Measurements from ENCODE around the gene MORC3. TPM values are rescaled to one million over a fixed set of nuclear protein-coding genes. Genes with fewer than 3 reads are reported as not detected.

Gene MORC3, protein sequence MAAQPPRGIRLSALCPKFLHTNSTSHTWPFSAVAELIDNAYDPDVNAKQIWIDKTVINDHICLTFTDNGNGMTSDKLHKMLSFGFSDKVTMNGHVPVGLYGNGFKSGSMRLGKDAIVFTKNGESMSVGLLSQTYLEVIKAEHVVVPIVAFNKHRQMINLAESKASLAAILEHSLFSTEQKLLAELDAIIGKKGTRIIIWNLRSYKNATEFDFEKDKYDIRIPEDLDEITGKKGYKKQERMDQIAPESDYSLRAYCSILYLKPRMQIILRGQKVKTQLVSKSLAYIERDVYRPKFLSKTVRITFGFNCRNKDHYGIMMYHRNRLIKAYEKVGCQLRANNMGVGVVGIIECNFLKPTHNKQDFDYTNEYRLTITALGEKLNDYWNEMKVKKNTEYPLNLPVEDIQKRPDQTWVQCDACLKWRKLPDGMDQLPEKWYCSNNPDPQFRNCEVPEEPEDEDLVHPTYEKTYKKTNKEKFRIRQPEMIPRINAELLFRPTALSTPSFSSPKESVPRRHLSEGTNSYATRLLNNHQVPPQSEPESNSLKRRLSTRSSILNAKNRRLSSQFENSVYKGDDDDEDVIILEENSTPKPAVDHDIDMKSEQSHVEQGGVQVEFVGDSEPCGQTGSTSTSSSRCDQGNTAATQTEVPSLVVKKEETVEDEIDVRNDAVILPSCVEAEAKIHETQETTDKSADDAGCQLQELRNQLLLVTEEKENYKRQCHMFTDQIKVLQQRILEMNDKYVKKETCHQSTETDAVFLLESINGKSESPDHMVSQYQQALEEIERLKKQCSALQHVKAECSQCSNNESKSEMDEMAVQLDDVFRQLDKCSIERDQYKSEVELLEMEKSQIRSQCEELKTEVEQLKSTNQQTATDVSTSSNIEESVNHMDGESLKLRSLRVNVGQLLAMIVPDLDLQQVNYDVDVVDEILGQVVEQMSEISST
- total RNA-seq (2012; rRNA removed), result 23.5 and 39.4 TPM in 2 replicates
- polyA plus RNA-seq (2012; rRNA removed), result 11.1 and 14.0 TPM in 2 replicates
- 1.3 and 1.9 TPM in 2 replicates for polyA plus RNA-seq (2012; cell fraction: cytosol; rRNA removed)
- polyA plus RNA-seq (2012; cell fraction: nucleus; rRNA removed; ENCODE audit: low replicate concordance), result 2.8 and 23.9 TPM in 2 replicates
- Bru-seq, nascent RNA, result percentile 87 among the genes with signal in this experiment
- percentile 88 among the genes with signal in this experiment for BruChase-seq, experiment 1, labeled RNA remaining after a 6-hour chase
- percentile 84 among the genes with signal in this experiment for BruChase-seq, experiment 2, labeled RNA remaining after a 2-hour chase
- long read RNA-seq, full-length matches to known transcripts, result 4 of 14 reads
- long read RNA-seq, partial matches to known transcripts, result 5 of 14 reads
- long read RNA-seq, other reads (novel, unspliced or antisense), result 5 of 14 reads

DNA sequence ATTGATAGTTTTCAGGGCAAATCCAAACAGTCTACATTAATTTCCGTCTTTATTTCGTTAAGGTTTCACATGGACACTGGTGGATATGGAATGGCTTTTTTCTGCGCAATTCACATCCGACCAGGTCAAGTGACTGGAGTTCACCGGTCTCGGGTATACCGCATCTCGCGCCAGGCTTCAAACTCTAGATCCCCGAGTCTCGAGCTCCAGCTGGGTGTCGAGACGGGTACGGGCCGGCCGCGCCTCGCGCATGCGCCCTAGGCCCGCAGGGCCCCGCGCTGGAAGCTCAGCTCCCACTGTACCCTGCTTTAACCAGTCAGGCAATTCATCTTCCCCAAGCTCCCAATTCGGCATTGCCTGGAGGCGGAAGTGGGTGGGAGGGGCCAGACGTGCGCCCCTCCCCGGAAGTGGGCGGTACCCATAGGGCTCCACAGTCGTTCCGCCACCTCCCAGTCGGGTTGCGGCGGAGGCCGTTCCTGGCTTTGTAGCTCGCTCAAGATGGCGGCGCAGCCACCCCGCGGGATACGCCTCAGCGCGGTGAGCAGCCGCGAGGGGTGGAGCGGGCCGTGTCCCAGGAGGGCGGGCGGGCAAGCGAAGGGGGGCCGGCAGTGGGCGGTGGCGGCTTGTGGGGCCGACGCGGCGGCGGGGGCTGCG, at the start of gene MORC3:
Gene MORC3 (plus strand): TSS at position 431 of the 654 bp plus-strand sequence. CDS start 68 bp downstream, at position 499.
- Histone ChIP-seq H2AFZ (replicated peaks; ENCODE audit: low read length, poor library complexity) (peak within 1 kb of the TSS; percentile 86), H2AK9ac (replicated peaks; ENCODE audit: low read depth, low read length, poor library complexity) (peak within 1 kb of the TSS; percentile 92), H3K9me1 (ENCODE audit: insufficient read depth, low read length) (no peaks in the 10 kb centered on the region), H3K27me3 (ENCODE audit: control insufficient read depth, insufficient read depth, low read length) (no peaks in the 10 kb centered on the region), H2BK20ac (ENCODE audit: low read depth, low read length) (peak within 1 kb of the TSS; percentile 66; the same call in 1 of the 2 replicates), H3K56ac (ENCODE audit: extremely low read depth, insufficient read depth, low read length) (peak within 1 kb of the TSS; percentile 94), H3K9me3 (ENCODE audit: control insufficient read depth, insufficient read depth, low read length) (no peaks in the 10 kb centered on the region), H3K4me2 (ENCODE audit: low read depth, low read length) (peak within 1 kb of the TSS; percentile 100), H3K4ac (ENCODE audit: low read depth, low read length) (peak within 1 kb of the TSS; percentile 92), H4K91ac (ENCODE audit: insufficient read depth, low read depth, low read length) (peak within 1 kb of the TSS; percentile 74), H2BK120ac (ENCODE audit: low read depth, low read length) (peak within 1 kb of the TSS; percentile 80), H3K23ac (ENCODE audit: low read depth, low read length) (peak within 1 kb of the TSS; percentile 97), H2BK5ac (ENCODE audit: low read depth, low read length, poor library complexity, severe bottlenecking) (peak within 1 kb of the TSS; percentile 91), H2BK15ac (ENCODE audit: low read depth, low read length) (peak within 1 kb of the TSS; percentile 77; the same call in 1 of the 3 replicates), H4K8ac (ENCODE audit: low read depth in 2 of 2, low read length in 2 of 2) (peak within 1 kb of the TSS; percentile 85 to 98), H4K20me1 (ENCODE audit: insufficient read depth, low read length) (peaks cover 29% of the 10 kb centered on the region), H3K27ac (ENCODE audit: insufficient read depth, low read length) (peak within 1 kb of the TSS; percentile 83), H3K79me1 (ENCODE audit: low read depth in 1 of 2, low read length in 2 of 2) (peaks cover 4 to 17% of the 10 kb centered on the region in 2 experiments; a peak in 3 of 4 replicates), H2AK5ac (ENCODE audit: low read depth, low read length) (peak within 1 kb of the TSS; percentile 25), H3K18ac (ENCODE audit: low read depth, low read length) (peak within 1 kb of the TSS; percentile 85), H3K36me3 (ENCODE audit: control insufficient read depth, insufficient read depth, low read length) (peaks cover 6% of the 10 kb centered on the region), H3K4me3 (ENCODE audit: insufficient read depth, low read depth, low read length) (peak within 1 kb of the TSS; percentile 81), H3K4me1 (ENCODE audit: control insufficient read depth, insufficient read depth, low read length) (peaks cover 5% of the 10 kb centered on the region), H3K14ac (replicated peaks; ENCODE audit: low read depth, low read length) (peak within 1 kb of the TSS; percentile 97), H4K5ac (ENCODE audit: low read depth, low read length) (peak within 1 kb of the TSS; percentile 94), H3K9ac (ENCODE audit: low read depth, low read length) (peak within 1 kb of the TSS; percentile 86)
- dilution Hi-C loops (cut with HindIII; ENCODE audit: low sequenced_read_pairs, unreplicated experiment) (no loop called here), intact Hi-C loops (cut with micrococcal nuclease) (loop anchor here (2.0 to 5.0 kb wide), 3 partner anchors 31 to 258 kb away; partner anchors contain the start of gene SETD4), in situ Hi-C loops (cut with MboI; ENCODE audit: low sequenced_read_pairs) (no loop called here)
- ATAC-seq (ENCODE audit: low read depth) (peak; percentile 94), DNase-seq (peak; percentile 99)
- ChIA-PET CTCF (interaction anchor here (0.6 kb wide), 2 partner anchors 17 to 36 kb away, joined by 3 read pairs; no protein-coding TSS in a partner anchor), POLR2A (ENCODE audit: unreplicated experiment) (interaction anchor here (0.6 to 1.2 kb wide), 7 partner anchors 9 to 1476 kb away, joined by 3 to 12 read pairs (median 4); no protein-coding TSS in a partner anchor)
- no TSS peak for BruUV-seq (replicated peaks)
- 0% methylated on average over 12 of the region's 59 CpGs; no CpG with 5 or more reads in 1 of the 2 experiments for WGBS, 2 experiments (ENCODE audit: extremely low coverage in 2 of 2, insufficient read length in 1 of 2)
- TF ChIP-seq MAFK (IDR thresholded peaks at IDR 0.05; ENCODE audit: low read depth, low read length) (no peak), MXI1 (IDR thresholded peaks at IDR 0.05; ENCODE audit: borderline replicate concordance, low read depth, low read length) (0 out of 2 replicates have a peak, but pooled peaks have one; percentile 56), POLR2A (IDR thresholded peaks at IDR 0.05; ENCODE audit: low read depth, low read length) (peak; percentile 90), NFE2L2 (IDR thresholded peaks at IDR 0.05; ENCODE audit: low read depth, low read length) (no peak), FOS (IDR thresholded peaks at IDR 0.05; ENCODE audit: low read depth, low read length) (no peak), CEBPB (IDR thresholded peaks at IDR 0.05; ENCODE audit: low read depth, low read length) (no peak), SMC3 (IDR thresholded peaks at IDR 0.05; ENCODE audit: low read depth, low read length) (no peak)
- TF ChIP-seq, protein P1, sequence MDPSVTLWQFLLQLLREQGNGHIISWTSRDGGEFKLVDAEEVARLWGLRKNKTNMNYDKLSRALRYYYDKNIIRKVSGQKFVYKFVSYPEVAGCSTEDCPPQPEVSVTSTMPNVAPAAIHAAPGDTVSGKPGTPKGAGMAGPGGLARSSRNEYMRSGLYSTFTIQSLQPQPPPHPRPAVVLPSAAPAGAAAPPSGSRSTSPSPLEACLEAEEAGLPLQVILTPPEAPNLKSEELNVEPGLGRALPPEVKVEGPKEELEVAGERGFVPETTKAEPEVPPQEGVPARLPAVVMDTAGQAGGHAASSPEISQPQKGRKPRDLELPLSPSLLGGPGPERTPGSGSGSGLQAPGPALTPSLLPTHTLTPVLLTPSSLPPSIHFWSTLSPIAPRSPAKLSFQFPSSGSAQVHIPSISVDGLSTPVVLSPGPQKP (IDR thresholded peaks at IDR 0.05; ENCODE audit: borderline replicate concordance, low read depth, low read length), result peak; percentile 72; the same call in 1 of the 2 replicates
- TF ChIP-seq, protein P2, sequence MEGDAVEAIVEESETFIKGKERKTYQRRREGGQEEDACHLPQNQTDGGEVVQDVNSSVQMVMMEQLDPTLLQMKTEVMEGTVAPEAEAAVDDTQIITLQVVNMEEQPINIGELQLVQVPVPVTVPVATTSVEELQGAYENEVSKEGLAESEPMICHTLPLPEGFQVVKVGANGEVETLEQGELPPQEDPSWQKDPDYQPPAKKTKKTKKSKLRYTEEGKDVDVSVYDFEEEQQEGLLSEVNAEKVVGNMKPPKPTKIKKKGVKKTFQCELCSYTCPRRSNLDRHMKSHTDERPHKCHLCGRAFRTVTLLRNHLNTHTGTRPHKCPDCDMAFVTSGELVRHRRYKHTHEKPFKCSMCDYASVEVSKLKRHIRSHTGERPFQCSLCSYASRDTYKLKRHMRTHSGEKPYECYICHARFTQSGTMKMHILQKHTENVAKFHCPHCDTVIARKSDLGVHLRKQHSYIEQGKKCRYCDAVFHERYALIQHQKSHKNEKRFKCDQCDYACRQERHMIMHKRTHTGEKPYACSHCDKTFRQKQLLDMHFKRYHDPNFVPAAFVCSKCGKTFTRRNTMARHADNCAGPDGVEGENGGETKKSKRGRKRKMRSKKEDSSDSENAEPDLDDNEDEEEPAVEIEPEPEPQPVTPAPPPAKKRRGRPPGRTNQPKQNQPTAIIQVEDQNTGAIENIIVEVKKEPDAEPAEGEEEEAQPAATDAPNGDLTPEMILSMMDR (conservative IDR thresholded peaks at IDR 0.05; ENCODE audit: low read depth, low read length), result no peak

Data from IMR-90 (cell line).